ENCODE measurements around the gene PLCG1. TPM values are rescaled to one million over a fixed set of nuclear protein-coding genes. Genes with fewer than 3 reads are reported as not detected.

The PLCG1 gene
- total and polyA plus RNA-seq, 2 donors (not counting 3 experiments of a cell fraction or from before 2014, with no cell fraction given) = 164 to 224 TPM

GRCh38 chr20:41145317-41145716 is 8.0 kb downstream of the PLCG1 start:
- Histone ChIP-seq H3K36me3 (ENCODE audit: control insufficient read depth in 2 of 2, extremely low read depth in 1 of 2, insufficient read depth in 2 of 2, low read length in 2 of 2) (peaks cover 0 to 4% of the 10 kb centered on the region in 2 experiments), H3K4me3 (replicated peaks in 1 of 3; ENCODE audit: insufficient read depth in 1 of 3, low read depth in 1 of 3, low read length in 3 of 3) (no peak overlapping the region), H3K4me1 (ENCODE audit: control insufficient read depth, extremely low read depth, insufficient read depth, low read length) (peaks cover 86% of the 10 kb centered on the region), H3K79me2 (ENCODE audit: control insufficient read depth, insufficient read depth, low read length) (peaks cover 97% of the 10 kb centered on the region), H3K9me3 (replicated peaks; ENCODE audit: control insufficient read depth, insufficient read depth, low read length) (no peaks in the 10 kb centered on the region), H3K4me2 (ENCODE audit: insufficient read depth, low read length) (peak overlapping the region; percentile 40), H2AFZ (ENCODE audit: low read depth, low read length) (no peak overlapping the region), H3K27me3 (ENCODE audit: control insufficient read depth in 2 of 2, insufficient read depth in 2 of 2, low read length in 2 of 2) (no peaks in the 10 kb centered on the region), H3K9ac (replicated peaks; ENCODE audit: extremely low read depth, insufficient read depth, low read length) (no peak overlapping the region), H3K27ac (ENCODE audit: insufficient read depth, low read depth, low read length) (peak overlapping the region; percentile 40), H3K9me1 (replicated peaks; ENCODE audit: control insufficient read depth, extremely low read depth, insufficient read depth, low read length) (no peaks in the 10 kb centered on the region), H4K20me1 (replicated peaks; ENCODE audit: control insufficient read depth, extremely low read depth, insufficient read depth, low read length) (no peaks in the 10 kb centered on the region)
- BruUV-seq (replicated peaks) = no TSS peak
- DNase-seq (ENCODE audit: low read depth, low spot score) (no peak), FAIRE-seq (no peak)
- intact Hi-C loops (cut with micrococcal nuclease) (loop anchor here (10.0 kb wide), 1 partner anchor 549 kb away; no protein-coding TSS in a partner anchor), dilution Hi-C loops (cut with MboI; ENCODE audit: extremely low pct_ligation_motif_present, low sequenced_read_pairs) (no loop called here)
- no peak for TF ChIP-seq FOS (IDR thresholded peaks at IDR 0.05; ENCODE audit: borderline replicate concordance, insufficient read depth, low read length)
- TF ChIP-seq MYC (IDR thresholded peaks at IDR 0.05; ENCODE audit: low read depth, low read length) = no peak
- ChIA-PET CTCF (interaction anchor here (0.7 to 5.3 kb wide), 6 partner anchors 9 to 266 kb away, joined by 3 to 55 read pairs (median 8); partner anchors contain the start of gene PLCG1), POLR2A (no interaction called here)

GRCh38 chr20:41145821-41146620 is 8.7 kb downstream of the PLCG1 start:
- Histone ChIP-seq H3K4me2 (ENCODE audit: insufficient read depth, low read length) (peak overlapping the region; percentile 40), H2AFZ (ENCODE audit: low read depth, low read length) (no peak overlapping the region), H3K4me1 (ENCODE audit: control insufficient read depth, extremely low read depth, insufficient read depth, low read length) (peaks cover 86% of the 10 kb centered on the region), H3K79me2 (ENCODE audit: control insufficient read depth, insufficient read depth, low read length) (peaks cover 96% of the 10 kb centered on the region), H4K20me1 (replicated peaks; ENCODE audit: control insufficient read depth, extremely low read depth, insufficient read depth, low read length) (no peaks in the 10 kb centered on the region), H3K36me3 (ENCODE audit: control insufficient read depth in 2 of 2, extremely low read depth in 1 of 2, insufficient read depth in 2 of 2, low read length in 2 of 2) (peaks cover 0 to 4% of the 10 kb centered on the region in 2 experiments), H3K9me3 (replicated peaks; ENCODE audit: control insufficient read depth, insufficient read depth, low read length) (no peaks in the 10 kb centered on the region), H3K27me3 (ENCODE audit: control insufficient read depth in 2 of 2, insufficient read depth in 2 of 2, low read length in 2 of 2) (no peaks in the 10 kb centered on the region), H3K9ac (replicated peaks; ENCODE audit: extremely low read depth, insufficient read depth, low read length) (no peak overlapping the region), H3K27ac (ENCODE audit: insufficient read depth, low read depth, low read length) (peak overlapping the region; percentile 75), H3K9me1 (replicated peaks; ENCODE audit: control insufficient read depth, extremely low read depth, insufficient read depth, low read length) (no peaks in the 10 kb centered on the region), H3K4me3 (replicated peaks in 1 of 3; ENCODE audit: insufficient read depth in 1 of 3, low read depth in 1 of 3, low read length in 3 of 3) (no peak overlapping the region)
- ChIA-PET CTCF (interaction anchor here (0.6 to 5.3 kb wide), 7 partner anchors 9 to 265 kb away, joined by 3 to 55 read pairs (median 7); partner anchors contain the start of gene PLCG1), POLR2A (no interaction called here)
- DNase-seq (ENCODE audit: low read depth, low spot score) (peak; percentile 57), FAIRE-seq (peak; percentile 95)
- intact Hi-C loops (cut with micrococcal nuclease) (loop anchor here (10.0 kb wide), 1 partner anchor 549 kb away; no protein-coding TSS in a partner anchor), dilution Hi-C loops (cut with MboI; ENCODE audit: extremely low pct_ligation_motif_present, low sequenced_read_pairs) (no loop called here)
- TF ChIP-seq JUN (IDR thresholded peaks at IDR 0.05; ENCODE audit: borderline replicate concordance, insufficient read depth, insufficient read length, low read depth) = no peak
- no peak for TF ChIP-seq FOS (IDR thresholded peaks at IDR 0.05; ENCODE audit: borderline replicate concordance, insufficient read depth, low read length)
- TF ChIP-seq EZH2 (IDR thresholded peaks at IDR 0.05; ENCODE audit: borderline replicate concordance, low read depth, low read length, severe bottlenecking) = no peak
- TF ChIP-seq CTCF (IDR thresholded peaks at IDR 0.05; ENCODE audit: extremely low read depth in 1 of 2, insufficient read depth in 1 of 2, low read depth in 1 of 2, low read length in 2 of 2) = no peak
- no peak for TF ChIP-seq GATA2 (IDR thresholded peaks at IDR 0.05; ENCODE audit: insufficient read depth, insufficient read length, low read depth, low read length)
- no peak for TF ChIP-seq POLR2A (IDR thresholded peaks at IDR 0.05; ENCODE audit: low read depth, low read length)
- no peak for TF ChIP-seq MYC (IDR thresholded peaks at IDR 0.05; ENCODE audit: low read depth, low read length)
- no peak for TF ChIP-seq POLR2AphosphoS5 (IDR thresholded peaks at IDR 0.05; ENCODE audit: insufficient read depth, low read depth, low read length)
- no peak for TF ChIP-seq MAX (IDR thresholded peaks at IDR 0.05; ENCODE audit: insufficient read depth, insufficient read length)
- BruUV-seq (replicated peaks) = no TSS peak

Data from endothelial cell of umbilical vein (primary cell).